Measurements from ENCODE around the gene KCNQ1OT1.

KCNQ1OT1 gene

GRCh38 chr11:2566223-2567025 is 133.4 kb downstream of the KCNQ1OT1 start:
- no peak for DNase-seq

- DNase-seq = no peak
These were observed 134.2 kb downstream of the KCNQ1OT1 start for GRCh38 chr11:2565447-2566222.

- peak; percentile 28 for DNase-seq
These were observed 135.0 kb downstream of the KCNQ1OT1 start for GRCh38 chr11:2564588-2565425.

- no peak for DNase-seq
These were observed 135.7 kb downstream of the KCNQ1OT1 start for GRCh38 chr11:2564008-2564530.

GRCh38 chr11:2563213-2564007 is 136.4 kb downstream of the KCNQ1OT1 start:
- DNase-seq = no peak

- no peak for DNase-seq
These were observed 136.9 kb downstream of the KCNQ1OT1 start for GRCh38 chr11:2562890-2563212.

- DNase-seq = no peak
These were observed 137.9 kb downstream of the KCNQ1OT1 start for GRCh38 chr11:2561696-2562581.

- no peak for DNase-seq
These were observed 140.1 kb downstream of the KCNQ1OT1 start for GRCh38 chr11:2559527-2560311.

- no peak for DNase-seq
These were observed 140.8 kb downstream of the KCNQ1OT1 start for GRCh38 chr11:2558861-2559526.

- DNase-seq = no peak
These were observed 141.4 kb downstream of the KCNQ1OT1 start for GRCh38 chr11:2558397-2558796.

Data from suppressor macrophage treated with lipopolysaccharide for 4 hours (primary cell).